GM19468 (cell line): Measurements from ENCODE around the gene DYDC1.
"Not testable (repeated sequence)": the region's sequence is repeated elsewhere in the genome, so short reads cannot be mapped to it uniquely, and the experiment has no call there.

ENCODE experiments used
- ATAC-seq: cut with Tn5 transposase; IDR thresholded peaks from one replicate; pipeline ENCODE4 v1.9.1; 2021; ENCODE audit warnings: mild to moderate bottlenecking, moderate library complexity, moderate number of reproducible peaks; ENCODE audit not compliant: unreplicated experiment; ENCODE audit errors: extremely low read depth

DYDC1 gene

DNA sequence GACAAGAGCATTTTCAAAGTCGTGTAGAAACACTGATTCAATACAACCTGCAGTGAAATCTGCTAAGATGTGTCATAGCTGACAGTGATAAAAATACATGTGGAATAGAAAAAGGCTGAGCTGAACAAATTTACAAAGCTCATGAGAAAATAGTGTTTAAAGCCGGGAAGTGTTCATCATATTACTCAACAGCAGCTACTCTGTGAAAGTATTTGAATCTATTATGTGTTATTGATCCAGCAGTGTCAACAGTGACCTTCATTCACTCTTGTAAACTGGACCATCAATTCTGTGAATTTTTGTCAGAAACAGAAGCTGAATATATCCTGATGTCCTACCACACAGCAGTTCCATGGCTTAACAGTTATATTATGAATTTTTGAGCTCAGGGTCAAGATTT is 11.6 kb downstream of the DYDC1 start:
- no peak for ATAC-seq

DNA sequence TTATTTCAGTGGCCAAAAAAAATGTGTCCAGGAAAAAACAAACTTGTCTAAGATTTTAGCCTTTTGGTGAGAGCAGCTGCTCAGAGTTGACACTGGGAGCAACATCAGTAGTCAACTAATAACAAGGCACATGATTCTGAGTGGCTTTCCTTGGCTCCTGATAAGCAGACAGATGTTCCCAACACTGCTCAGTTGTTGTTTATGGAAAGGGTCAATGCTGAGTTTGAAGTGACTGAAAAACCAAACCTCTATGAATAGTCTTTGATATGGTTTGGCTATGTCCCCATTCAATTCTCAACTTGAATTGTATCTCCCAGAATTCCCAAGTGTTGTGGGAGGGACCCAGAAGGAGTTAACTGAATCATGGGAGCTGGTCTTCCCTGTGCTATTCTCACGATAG is 12.3 kb downstream of the DYDC1 start:
- ATAC-seq = no peak

DNA sequence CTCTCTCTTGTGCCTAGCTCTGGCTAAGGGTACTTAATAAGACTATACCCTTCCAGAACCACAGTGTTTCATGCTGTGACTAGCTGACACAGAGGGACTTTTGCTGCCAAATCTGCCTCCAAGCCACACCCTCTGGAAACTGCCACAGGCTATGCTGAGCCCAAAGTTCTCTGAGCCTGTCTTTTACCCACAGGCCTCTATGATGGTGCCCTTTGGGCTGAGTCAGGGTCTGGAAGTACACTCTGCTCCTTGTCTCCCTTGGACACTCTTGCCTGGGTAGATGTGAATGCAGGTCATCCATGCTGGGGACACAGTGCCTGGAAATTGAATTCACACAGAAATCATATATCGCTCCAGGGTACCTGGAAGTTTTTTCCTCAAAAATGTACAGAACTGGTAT is 22.6 kb downstream of the DYDC1 start:
- no peak for ATAC-seq

DNA sequence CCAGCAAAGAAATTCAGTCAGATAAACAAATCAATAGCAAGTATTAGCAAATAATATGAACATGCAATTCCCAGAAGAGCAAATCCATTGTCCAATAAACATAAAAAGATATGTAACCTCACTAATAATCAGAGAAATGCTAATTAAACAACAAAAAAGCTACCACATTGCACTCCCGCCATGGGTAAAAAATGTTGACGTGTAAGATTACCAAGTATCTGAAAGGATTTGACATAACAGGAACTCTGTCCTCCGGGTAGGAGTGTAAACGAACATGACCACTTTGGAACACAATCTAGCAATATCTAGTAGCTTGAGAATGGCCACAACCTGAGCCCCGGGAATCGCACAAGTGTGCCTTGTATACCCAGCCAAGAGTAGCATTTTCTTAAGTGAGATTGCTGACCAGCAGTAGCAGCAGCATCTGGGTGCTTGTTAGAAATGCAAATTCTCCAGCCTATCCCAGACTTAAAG is 31.6 kb downstream of the DYDC1 start:
- no peak for ATAC-seq

DNA sequence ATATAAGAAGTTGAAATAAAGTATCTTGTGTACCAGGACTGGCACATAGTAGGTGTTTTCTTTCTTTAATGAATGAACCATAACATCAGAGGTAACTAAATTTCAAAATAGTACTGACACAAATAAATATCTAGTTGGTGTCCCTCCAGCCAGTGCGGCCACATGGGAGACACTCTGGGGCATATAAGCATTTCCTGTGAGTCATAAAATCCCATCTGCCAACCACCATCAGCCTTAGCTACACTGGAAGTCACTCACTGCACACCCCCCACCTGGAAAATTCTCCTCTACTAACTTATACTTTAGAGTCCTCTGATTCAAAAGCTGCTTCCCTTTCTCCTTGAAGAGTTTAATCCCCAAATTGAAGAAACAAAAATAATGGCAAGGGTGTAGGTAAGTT is 32.5 kb downstream of the DYDC1 start:
- no peak for ATAC-seq

DNA sequence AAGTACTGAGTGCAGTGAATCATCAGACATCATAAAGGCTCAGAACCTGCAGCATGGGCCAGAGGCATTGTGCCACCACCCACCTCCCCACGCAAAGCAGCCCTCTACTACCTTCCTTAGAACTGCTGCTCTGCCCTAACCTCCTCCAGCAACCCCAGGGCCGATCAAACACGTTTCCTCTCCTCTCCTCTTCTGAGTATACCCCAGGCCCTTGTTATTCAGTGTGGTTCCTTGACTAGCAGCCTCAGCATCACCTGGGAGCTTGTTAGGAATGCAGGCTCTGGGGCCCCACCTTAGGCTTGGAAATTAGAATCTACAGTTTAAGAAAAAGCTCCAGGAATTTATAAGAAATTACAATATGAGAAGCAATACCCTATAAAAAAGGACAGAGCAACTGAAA is 33.2 kb downstream of the DYDC1 start:
- ATAC-seq = no peak

DNA sequence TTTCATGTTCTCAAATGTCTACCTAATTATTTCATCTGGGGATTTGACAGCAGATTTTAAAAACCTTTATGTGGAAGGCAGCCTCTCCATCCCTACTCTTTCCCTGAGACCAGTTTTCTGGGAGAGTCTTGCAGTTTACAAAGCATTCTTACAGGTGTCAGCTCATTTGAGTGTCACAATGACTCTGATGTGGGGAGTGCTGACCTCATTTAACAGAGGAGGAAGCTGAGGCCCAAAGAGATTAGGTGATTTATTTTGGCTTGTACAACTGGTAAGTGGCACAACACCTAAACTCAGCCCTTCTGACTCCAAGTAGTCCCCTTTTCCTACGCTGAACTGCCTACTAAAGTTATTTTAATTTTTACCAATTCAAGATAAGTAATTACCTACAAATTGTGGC is 33.8 kb downstream of the DYDC1 start:
- no peak for ATAC-seq

DNA sequence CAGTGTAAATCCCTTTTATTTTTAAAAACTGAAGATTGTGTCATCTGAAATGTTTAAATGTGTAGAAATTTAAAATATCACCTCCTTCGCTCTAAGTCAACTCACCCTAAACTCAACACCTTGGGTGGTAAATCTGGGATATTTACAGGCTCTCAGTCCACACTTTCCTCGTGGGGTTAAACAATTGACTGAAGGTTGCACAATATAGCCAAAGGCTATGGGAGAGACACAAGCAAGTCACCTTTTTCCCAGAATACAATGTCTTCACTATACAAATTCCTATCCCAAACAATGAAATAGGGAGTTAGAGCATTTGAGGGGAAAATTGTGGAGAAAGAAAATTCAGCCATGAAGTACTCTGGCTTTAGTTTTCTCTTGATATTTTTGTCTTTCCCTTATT is 34.4 kb downstream of the DYDC1 start:
- ATAC-seq = no peak

DNA sequence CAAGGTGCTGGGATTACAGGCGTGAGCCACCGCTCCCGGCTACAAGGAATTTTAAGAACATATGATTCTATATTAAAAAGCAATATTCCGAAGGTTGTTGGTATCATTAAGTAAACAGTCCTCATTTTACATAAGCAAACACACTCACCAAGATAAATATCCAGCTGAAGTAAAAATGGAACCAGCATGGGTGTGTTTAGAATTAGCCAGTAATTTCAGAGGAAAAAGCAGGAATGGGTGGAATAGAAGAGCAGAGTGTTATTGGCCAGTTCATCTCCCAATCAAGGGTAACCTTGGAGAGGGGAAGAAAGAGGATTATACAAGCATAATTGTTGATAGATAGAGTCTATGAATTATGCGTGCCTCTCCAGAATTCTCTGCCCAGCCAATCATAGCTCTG is 35.4 kb downstream of the DYDC1 start:
- ATAC-seq = no peak

DNA sequence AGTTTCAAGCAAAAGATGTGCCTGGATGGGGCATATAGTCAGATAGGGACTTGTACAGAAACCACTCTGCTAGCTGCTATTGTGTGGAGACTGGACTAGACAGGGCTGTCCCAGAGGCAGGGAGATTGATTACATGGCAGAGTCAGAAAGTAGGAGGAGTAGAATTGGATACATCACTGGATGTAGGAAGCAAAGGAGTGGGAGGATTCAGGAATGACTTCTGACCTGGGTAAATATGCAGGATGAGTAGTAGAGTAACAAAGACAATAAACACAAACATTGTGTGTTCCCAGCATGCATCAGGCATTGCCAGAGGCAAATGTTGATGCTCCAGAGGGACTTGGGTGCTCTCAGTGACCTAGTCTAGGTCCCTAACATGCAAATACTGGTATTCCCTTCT is 36.2 kb downstream of the DYDC1 start:
- ATAC-seq = no peak

DNA sequence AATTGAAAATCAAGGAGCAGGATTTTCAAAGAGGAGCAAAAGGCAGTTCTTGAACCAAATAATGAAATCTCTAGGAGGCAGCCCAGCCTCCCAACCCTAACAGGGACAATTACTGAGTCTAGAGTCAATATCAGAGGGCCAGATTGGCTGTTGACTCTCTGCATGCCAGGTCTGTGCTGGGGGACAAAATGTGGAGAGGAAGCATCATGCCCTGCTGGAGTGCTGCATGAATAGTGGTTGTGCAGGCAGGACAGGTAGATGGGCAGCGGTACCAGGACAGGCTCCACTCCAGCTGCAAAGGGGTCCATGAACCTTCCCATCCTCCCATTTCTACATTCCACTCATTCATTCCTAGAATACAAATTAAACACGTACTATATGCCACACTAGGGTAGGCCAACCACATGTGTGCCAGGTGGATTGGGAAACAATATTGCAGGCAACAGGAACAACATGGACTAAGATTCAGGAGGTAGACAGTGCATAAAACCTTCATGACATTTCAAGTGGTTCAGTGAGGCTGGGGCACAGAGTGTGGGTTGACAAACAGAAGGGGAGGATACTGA is 36.7 kb downstream of the DYDC1 start:
- ATAC-seq = no peak

DNA sequence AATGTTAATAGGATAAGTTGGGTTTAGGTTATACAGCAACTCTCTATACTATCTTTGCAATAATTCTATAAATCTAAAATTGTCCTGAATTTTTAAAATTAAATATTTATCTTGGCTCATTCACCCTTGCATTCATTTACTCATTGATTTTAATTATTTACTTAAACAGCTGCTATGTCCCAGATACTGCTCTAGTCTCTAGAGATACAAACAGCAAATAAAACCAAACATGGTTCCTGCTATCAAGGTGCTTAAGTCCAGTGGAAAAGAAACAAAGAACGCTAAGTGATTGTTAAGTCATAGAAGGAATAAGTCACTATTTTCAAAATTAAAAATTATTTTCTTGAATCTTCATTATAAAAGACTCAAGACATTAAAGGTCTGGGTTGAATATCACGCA is 37.2 kb downstream of the DYDC1 start:
- ATAC-seq = no peak

DNA sequence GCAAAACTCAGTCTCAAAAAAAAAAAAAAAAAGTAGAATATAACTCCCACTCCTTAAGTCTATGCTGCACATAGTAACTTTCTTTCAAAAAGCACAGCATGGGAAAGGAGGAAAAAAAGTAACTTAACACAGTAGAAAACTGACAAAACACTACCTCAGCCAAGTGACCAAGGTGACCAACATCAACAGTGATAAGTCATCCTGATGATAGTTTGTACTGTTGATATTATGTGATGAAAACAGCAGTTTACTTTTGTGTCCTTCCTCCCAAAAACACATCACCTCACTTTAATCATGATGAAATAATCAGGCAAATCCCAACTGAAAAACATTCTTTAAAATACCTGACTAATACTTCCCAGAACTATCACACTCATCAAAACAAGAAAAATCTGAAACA is 37.8 kb downstream of the DYDC1 start:
- ATAC-seq = no peak

DNA sequence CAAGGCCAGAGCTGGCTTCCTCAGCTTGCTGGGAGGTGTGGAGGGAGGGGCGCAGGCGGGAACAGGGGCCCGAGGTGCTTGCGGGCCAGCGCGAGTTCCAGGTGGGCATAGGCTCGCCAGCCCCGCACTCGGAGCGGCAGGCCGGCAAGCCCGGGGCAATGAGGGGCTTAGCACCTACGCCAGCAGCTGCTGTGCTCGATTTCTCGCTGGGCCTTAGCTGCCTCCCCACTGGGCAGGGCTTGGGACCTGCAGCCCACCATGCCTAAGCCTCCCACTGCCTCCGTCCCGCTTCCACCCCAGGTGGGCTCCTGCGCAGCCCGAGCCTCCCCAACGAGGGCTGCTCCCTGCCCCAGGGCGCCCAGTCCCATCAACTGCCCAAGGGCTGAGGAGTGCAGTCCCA is 41.2 kb downstream of the DYDC1 start:
- no peak for ATAC-seq

DNA sequence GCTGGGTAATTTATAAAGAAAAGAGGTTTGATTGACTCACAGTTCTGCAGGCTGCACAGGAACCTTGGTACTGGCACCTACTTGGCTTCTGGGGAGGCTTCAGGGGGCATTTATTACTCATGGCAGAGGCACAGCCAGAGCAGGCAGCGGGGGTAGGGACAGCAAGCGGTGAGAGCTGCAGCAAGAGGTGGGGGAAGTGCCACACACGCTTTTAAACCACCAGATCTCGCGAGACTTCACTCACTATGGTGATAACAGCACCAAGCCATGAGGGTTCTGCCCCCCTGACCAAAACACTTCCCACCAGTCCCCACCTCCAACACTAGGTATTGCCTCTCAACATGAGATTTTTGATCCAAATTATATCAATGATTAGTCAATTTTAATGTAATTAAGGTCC is 43.0 kb downstream of the DYDC1 start:
- no peak for ATAC-seq

DNA sequence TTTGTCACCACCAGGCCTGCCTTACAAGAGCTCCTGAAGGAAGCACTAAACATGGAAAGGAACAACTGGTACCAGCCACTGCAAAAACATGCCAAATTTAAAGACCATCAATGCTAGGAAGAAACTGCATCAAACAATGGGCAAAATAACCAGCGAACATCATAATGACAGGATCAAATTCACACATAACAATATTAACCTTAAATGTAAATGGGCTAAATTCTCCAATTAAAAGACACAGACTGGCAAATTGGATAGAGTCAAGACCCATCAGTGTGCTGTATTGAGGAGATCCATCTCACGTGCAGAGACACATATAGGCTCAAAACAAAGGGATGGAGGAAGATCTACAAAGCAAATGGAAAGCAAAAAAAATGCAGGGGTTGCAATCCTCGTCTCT is 50.6 kb downstream of the DYDC1 start:
- ATAC-seq = not testable (repeated sequence)

DNA sequence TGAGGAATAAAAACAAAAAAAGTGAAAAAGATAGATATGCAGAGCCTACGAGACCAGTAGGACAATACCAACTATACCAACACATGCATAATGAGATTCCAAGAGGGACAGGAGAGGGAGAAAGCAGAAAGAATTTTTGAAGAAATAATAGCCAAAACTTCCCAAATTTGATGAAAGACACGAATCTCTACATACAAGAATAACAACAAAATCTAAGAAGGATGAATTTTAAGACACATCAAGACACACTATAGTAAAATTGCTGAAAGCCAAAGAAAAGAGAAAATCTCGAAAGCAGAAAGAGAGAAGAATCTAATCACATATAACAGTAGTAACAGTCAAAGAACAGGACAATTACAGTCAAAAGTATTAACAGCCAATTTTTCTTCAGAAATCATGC is 59.6 kb downstream of the DYDC1 start:
- no peak for ATAC-seq

DNA sequence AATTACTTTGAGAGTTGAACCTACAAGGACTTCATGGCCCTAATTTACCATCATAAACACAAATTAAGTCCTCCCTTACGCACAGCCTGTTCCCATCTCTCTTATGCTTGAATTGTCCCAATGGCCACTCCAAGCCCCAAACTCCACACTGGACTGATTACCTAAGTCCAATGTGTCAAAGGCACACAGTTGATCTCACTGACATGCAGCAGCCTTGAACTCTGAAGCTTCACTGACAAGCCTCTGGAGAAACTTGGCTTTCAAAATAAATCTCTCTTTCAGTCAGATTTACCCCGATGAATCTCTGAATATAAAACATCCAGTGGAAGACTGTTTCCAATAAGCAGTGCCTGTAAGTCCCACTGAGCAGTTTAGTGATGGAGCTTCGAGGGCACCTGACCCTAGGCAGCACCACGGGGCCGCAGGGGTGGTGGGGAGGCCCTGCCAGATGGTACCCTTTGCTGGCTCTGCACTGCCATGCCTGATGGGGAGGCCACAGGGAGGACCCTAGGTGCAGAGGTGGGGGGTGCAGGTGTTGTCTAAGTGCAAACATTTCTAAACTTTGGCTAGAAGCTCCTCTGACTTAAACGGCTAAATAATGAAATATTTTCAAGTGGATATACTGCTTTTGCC is 63.8 kb downstream of the DYDC1 start:
- ATAC-seq = no peak

DNA sequence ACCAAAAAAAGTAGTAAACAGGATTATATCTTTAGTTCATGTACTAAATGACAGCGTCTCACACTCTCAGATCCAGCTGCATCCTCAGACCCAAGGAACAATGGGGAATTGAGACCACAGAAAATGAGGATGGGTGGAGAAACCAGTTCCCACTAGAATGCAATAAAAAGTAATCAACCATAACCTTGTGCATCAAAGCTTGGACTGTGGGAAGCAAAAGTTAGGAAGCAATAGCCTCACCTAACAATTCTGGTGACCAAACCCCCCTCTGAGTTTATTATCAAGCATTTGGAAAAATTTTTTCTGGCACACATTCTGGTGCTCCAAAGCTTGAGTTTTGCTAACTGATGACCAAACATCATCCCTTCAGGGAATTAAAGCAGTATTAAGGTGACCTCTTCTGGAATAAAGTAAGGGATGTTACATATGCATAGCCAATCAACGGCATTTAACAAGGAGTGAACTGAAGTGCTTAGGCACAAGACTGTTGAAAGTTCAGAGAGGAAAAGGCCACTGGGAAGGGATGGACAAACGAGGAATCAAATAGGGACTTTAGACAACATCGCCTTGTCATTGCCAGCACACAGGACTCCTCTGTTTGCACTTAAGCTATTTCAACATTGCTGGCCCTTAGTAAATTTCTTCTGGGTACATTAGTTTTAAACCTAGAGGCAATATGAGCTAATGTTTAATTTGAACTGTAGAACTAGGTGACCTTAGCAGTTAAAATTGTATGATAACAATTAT is 65.9 kb downstream of the DYDC1 start:
- no peak for ATAC-seq

DNA sequence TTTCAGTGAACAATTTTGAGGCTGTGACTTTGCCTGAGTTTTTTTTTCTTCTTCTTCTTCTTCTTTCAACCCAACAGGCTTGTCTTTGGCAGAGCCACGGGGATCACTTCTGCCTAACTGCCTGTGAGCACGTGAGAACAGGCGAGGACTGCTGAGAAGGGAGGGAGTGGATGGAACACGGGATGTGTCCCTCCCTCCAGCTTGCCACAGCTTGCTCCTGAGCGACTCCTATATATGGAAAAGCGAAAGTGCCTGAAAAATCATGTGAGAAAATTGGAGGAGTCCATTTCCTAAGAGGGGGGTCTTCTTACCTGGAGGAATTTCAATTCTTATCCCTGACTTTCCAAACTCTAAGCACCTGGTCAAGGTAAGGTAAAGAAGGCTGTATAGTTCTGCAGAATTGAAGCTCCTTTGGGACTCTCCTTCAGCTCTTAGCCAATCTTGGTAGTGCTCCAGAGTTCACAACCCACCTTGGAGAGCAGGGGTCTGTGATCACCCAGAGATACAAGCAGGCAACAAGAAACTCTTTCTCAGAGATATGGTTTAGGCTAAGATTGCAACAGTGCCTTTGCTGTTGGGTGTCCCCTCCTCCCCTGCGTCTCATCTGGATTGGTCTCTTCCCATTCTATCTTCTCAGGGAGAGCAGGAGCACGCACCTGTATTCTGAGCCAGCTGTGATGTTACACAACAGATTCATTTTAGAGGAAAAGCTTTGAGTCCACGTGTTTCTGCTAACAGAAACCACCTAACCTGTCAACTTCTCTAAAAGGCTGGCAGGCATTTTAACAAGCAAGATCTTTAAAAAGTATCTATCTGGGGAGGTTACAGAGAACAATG is 66.9 kb downstream of the DYDC1 start, which contains the start of gene MAT1A:
TSS of gene MAT1A (minus strand) at position 208 of the 837 bp plus-strand sequence. CDS start 235 bp downstream, outside the sequence.
- ATAC-seq = no peak

DNA sequence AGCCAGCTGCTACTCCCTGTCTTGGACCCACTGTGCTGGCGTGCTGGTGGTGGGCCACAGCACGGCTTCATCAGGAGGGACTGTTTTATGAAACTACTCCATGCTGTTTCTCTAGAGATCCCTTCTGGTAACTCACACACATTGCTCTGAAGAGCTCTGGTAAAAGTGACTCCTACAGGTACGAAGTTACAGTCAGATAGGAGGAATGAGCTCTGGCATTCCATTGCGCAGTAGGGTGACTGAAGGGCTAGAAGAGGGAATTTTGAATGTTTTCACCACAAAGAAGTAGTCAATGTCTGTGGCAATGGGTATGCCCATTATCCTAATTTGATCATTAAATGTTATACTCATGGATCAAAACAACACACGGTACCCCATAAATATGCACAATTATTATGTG is 67.7 kb downstream of the DYDC1 start:
- ATAC-seq = no peak
